Testis (tissue), 2 donors: ENCODE measurements around the gene C2CD4D.

ENCODE experiments used
- POLR2A ChIP-seq: fragments of 450-650 bp; IDR thresholded peaks from one replicate; pipeline ENCODE4 v1.6.1; 2017; ENCODE audit warnings: antibody characterized with exemption, mild to moderate bottlenecking, moderate library complexity
- TF ChIP-seq, protein P1 (sequence below), 3 experiments: fragments of 450-650 bp in 2 of 3; fragments of 200-600 bp in 1 of 3; sonication (generic) in 1 of 3; IDR thresholded peaks; one replicate each; pipeline ENCODE4 v1.5.1; 2016 to 2019; ENCODE audit warnings: antibody characterized with exemption in 3 of 3, mild to moderate bottlenecking in 2 of 3, moderate library complexity in 1 of 3

DNA sequence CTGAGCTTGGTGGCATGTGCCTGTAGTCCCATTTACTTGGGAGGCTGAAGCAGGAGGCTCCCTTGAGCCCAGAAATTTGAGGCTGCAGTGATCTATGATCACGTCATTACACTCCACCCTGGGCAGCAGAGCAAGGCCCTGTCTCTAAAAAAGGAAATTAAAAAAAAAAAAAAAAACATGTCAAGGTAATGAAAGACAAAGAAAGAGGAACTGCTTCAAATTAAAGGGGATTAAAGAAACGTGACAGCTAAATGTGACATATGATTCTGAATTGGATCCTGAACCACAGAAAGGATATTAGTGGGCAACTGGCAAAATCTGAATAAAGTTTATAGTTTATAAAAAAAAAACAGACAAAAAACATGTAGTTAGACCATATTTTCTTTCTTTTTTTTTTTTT lies 3.8 kb upstream of the C2CD4D start:
- TF ChIP-seq, protein P1, sequence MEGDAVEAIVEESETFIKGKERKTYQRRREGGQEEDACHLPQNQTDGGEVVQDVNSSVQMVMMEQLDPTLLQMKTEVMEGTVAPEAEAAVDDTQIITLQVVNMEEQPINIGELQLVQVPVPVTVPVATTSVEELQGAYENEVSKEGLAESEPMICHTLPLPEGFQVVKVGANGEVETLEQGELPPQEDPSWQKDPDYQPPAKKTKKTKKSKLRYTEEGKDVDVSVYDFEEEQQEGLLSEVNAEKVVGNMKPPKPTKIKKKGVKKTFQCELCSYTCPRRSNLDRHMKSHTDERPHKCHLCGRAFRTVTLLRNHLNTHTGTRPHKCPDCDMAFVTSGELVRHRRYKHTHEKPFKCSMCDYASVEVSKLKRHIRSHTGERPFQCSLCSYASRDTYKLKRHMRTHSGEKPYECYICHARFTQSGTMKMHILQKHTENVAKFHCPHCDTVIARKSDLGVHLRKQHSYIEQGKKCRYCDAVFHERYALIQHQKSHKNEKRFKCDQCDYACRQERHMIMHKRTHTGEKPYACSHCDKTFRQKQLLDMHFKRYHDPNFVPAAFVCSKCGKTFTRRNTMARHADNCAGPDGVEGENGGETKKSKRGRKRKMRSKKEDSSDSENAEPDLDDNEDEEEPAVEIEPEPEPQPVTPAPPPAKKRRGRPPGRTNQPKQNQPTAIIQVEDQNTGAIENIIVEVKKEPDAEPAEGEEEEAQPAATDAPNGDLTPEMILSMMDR (IDR thresholded peaks at IDR 0.05), result no peak
- TF ChIP-seq POLR2A, result no peak
